ENCODE results near the gene CALHM3. TPM values are rescaled to one million over a fixed set of nuclear protein-coding genes. Genes with fewer than 3 reads are reported as not detected.

Gene CALHM3
- total and polyA plus RNA-seq, 2 experiments from 2014 or later: 0.14 to 0.19 TPM

DNA sequence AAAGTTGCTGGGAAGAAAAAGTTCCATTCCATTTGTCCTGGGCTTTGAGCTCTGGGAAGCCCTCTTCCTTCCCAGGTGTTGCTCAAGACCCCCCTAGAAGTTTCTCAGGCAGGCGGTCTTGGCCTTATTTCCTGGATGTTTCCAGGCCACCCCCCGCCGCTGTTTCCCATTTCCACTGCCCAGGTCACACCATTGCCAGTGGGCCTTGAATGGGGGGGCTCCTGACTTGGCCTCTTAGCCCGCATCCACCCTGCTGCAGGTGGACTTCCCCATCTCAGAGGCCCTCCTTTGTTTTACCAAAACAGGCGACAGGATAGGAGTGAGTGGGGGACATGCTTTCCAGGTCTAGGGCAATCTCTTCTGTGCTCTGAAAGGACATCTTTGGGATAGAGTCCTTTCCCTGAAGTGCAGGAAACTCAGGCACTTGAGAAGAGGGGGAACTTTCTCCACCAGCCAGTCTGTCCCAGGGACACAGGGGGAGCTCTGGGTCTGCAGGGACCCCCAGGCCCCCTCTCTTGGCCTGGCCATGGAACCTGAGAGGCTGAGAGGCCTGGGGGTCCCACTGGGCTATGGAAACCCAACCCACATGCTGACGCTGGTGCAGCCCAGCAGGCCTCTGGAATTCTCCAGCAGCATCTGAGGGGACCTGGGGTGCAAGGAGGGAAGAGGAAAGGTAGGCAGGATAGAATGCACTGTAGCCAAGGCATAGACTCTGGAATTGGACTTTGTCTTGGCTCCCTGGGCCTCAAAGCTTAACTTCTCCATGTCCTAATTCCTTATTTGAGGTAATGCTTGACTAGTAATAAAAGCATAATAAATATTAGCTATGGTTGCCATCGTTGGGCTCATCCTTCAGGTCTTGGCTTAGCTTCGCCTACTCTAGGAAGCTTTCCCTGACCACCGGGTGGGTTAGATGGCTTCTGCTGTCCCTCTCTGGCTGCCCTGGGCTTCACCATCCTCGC lies 32.0 kb upstream of the CALHM3 start:
- Mint-ChIP-seq H3K4me3 (no peak overlapping the region), H3K9me3 (no peaks in the 10 kb centered on the region), H3K27ac (no peak overlapping the region), H3K36me3 (ENCODE audit: low read depth) (no peaks in the 10 kb centered on the region), H3K4me1 (peaks cover 8% of the 10 kb centered on the region; the same call in 1 of the 3 replicates), H3K27me3 (ENCODE audit: insufficient read depth, low read depth, poor library complexity) (peaks cover 6% of the 10 kb centered on the region)
- Histone ChIP-seq H4K20me1 (replicated peaks; ENCODE audit: insufficient read depth) (no peaks in the 10 kb centered on the region), H3K4me3 (no peak overlapping the region), H3K79me2 (replicated peaks; ENCODE audit: insufficient read depth) (no peaks in the 10 kb centered on the region), H3K9me2 (ENCODE audit: insufficient read depth) (no peaks in the 10 kb centered on the region), H3F3A (replicated peaks; ENCODE audit: low read depth) (no peaks in the 10 kb centered on the region), H3K4me2 (no peak overlapping the region), H3K27ac (ENCODE audit: low read depth) (no peak overlapping the region), H3K36me3 (ENCODE audit: insufficient read depth) (no peaks in the 10 kb centered on the region), H3K27me3 (ENCODE audit: insufficient read depth) (no peaks in the 10 kb centered on the region), H3K4me1 (ENCODE audit: insufficient read depth) (no peaks in the 10 kb centered on the region), H2AFZ (no peak overlapping the region)
- TF ChIP-seq CREB1 (CRISPR knock-in tag; IDR thresholded peaks at IDR 0.05; ENCODE audit: low read depth): no peak
- no peak for TF ChIP-seq POLR2AphosphoS5 (IDR thresholded peaks at IDR 0.05; ENCODE audit: low read depth)
- TF ChIP-seq EZH2 (IDR thresholded peaks at IDR 0.05; ENCODE audit: low read depth, unreplicated experiment): no peak
- TF ChIP-seq, protein P1, sequence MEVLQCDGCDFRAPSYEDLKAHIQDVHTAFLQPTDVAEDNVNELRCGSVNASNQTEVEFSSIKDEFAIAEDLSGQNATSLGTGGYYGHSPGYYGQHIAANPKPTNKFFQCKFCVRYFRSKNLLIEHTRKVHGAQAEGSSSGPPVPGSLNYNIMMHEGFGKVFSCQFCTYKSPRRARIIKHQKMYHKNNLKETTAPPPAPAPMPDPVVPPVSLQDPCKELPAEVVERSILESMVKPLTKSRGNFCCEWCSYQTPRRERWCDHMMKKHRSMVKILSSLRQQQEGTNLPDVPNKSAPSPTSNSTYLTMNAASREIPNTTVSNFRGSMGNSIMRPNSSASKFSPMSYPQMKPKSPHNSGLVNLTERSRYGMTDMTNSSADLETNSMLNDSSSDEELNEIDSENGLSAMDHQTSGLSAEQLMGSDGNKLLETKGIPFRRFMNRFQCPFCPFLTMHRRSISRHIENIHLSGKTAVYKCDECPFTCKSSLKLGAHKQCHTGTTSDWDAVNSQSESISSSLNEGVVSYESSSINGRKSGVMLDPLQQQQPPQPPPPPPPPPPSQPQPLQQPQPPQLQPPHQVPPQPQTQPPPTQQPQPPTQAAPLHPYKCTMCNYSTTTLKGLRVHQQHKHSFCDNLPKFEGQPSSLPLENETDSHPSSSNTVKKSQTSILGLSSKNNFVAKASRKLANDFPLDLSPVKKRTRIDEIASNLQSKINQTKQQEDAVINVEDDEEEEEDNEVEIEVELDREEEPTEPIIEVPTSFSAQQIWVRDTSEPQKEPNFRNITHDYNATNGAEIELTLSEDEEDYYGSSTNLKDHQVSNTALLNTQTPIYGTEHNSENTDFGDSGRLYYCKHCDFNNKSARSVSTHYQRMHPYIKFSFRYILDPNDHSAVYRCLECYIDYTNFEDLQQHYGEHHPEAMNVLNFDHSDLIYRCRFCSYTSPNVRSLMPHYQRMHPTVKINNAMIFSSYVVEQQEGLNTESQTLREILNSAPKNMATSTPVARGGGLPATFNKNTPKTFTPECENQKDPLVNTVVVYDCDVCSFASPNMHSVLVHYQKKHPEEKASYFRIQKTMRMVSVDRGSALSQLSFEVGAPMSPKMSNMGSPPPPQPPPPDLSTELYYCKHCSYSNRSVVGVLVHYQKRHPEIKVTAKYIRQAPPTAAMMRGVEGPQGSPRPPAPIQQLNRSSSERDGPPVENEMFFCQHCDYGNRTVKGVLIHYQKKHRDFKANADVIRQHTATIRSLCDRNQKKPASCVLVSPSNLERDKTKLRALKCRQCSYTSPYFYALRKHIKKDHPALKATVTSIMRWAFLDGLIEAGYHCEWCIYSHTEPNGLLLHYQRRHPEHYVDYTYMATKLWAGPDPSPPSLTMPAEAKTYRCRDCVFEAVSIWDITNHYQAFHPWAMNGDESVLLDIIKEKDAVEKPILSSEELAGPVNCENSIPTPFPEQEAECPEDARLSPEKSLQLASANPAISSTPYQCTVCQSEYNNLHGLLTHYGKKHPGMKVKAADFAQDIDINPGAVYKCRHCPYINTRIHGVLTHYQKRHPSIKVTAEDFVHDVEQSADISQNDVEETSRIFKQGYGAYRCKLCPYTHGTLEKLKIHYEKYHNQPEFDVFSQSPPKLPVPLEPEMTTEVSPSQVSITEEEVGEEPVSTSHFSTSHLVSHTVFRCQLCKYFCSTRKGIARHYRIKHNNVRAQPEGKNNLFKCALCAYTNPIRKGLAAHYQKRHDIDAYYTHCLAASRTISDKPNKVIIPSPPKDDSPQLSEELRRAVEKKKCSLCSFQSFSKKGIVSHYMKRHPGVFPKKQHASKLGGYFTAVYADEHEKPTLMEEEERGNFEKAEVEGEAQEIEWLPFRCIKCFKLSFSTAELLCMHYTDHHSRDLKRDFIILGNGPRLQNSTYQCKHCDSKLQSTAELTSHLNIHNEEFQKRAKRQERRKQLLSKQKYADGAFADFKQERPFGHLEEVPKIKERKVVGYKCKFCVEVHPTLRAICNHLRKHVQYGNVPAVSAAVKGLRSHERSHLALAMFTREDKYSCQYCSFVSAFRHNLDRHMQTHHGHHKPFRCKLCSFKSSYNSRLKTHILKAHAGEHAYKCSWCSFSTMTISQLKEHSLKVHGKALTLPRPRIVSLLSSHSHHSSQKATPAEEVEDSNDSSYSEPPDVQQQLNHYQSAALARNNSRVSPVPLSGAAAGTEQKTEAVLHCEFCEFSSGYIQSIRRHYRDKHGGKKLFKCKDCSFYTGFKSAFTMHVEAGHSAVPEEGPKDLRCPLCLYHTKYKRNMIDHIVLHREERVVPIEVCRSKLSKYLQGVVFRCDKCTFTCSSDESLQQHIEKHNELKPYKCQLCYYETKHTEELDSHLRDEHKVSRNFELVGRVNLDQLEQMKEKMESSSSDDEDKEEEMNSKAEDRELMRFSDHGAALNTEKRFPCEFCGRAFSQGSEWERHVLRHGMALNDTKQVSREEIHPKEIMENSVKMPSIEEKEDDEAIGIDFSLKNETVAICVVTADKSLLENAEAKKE (CRISPR knock-in tag; IDR thresholded peaks at IDR 0.05): no peak
- TF ChIP-seq STAT1 (IDR thresholded peaks at IDR 0.05; ENCODE audit: unreplicated experiment): no peak
- no peak for TF ChIP-seq NANOG (IDR thresholded peaks at IDR 0.05; ENCODE audit: borderline replicate concordance)
- TF ChIP-seq ZNF114 (CRISPR knock-in tag; IDR thresholded peaks at IDR 0.05): no peak
- no peak for TF ChIP-seq JUNB (IDR thresholded peaks at IDR 0.05; ENCODE audit: unreplicated experiment)
- TF ChIP-seq EZH2phosphoT487 (IDR thresholded peaks at IDR 0.05; ENCODE audit: unreplicated experiment): no peak
- TF ChIP-seq, protein P2, sequence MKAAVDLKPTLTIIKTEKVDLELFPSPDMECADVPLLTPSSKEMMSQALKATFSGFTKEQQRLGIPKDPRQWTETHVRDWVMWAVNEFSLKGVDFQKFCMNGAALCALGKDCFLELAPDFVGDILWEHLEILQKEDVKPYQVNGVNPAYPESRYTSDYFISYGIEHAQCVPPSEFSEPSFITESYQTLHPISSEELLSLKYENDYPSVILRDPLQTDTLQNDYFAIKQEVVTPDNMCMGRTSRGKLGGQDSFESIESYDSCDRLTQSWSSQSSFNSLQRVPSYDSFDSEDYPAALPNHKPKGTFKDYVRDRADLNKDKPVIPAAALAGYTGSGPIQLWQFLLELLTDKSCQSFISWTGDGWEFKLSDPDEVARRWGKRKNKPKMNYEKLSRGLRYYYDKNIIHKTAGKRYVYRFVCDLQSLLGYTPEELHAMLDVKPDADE (IDR thresholded peaks at IDR 0.05): no peak
- TF ChIP-seq ZNF331 (CRISPR knock-in tag; IDR thresholded peaks at IDR 0.05; ENCODE audit: low read depth): no peak
- TF ChIP-seq, protein P3, sequence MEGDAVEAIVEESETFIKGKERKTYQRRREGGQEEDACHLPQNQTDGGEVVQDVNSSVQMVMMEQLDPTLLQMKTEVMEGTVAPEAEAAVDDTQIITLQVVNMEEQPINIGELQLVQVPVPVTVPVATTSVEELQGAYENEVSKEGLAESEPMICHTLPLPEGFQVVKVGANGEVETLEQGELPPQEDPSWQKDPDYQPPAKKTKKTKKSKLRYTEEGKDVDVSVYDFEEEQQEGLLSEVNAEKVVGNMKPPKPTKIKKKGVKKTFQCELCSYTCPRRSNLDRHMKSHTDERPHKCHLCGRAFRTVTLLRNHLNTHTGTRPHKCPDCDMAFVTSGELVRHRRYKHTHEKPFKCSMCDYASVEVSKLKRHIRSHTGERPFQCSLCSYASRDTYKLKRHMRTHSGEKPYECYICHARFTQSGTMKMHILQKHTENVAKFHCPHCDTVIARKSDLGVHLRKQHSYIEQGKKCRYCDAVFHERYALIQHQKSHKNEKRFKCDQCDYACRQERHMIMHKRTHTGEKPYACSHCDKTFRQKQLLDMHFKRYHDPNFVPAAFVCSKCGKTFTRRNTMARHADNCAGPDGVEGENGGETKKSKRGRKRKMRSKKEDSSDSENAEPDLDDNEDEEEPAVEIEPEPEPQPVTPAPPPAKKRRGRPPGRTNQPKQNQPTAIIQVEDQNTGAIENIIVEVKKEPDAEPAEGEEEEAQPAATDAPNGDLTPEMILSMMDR (conservative IDR thresholded peaks at IDR 0.05; ENCODE audit: low read depth in 2 of 2): no peak
- DNase-seq (ENCODE audit: low spot score) (no peak), ATAC-seq (no peak)

All from GM23338 (cell line).